ENCODE data around the gene SLC10A6. TPM values are rescaled to one million over a fixed set of nuclear protein-coding genes. Genes with fewer than 3 reads are reported as not detected.

Gene SLC10A6
- total RNA-seq, 1 experiment from 2014 or later: not detected

GRCh38 chr4:86894455-86894854 lies 45.3 kb upstream of the SLC10A6 start:
- no peak overlapping the region for H3K27ac ChIP-seq (ENCODE audit: low read length)
- no peaks in the 10 kb centered on the region for H3K9me3 ChIP-seq (ENCODE audit: control insufficient read depth, insufficient read depth, low read depth, low read length)
- H3K4me1 ChIP-seq (ENCODE audit: control insufficient read depth, insufficient read depth, low read length): peaks cover 2% of the 10 kb centered on the region; the same call in 1 of the 2 replicates
- TF ChIP-seq SIN3A (IDR thresholded peaks at IDR 0.05; ENCODE audit: borderline replicate concordance, insufficient read depth, low read depth, low read length) (no peak), TCF7L2 (IDR thresholded peaks at IDR 0.05; ENCODE audit: low read depth, low read length) (no peak), CTCF (IDR thresholded peaks at IDR 0.05) (no peak), POLR2AphosphoS5 (IDR thresholded peaks at IDR 0.05; ENCODE audit: low read depth, low read length) (no peak), REST (IDR thresholded peaks at IDR 0.05; ENCODE audit: insufficient read depth in 1 of 2, low read depth in 2 of 2, low read length in 1 of 2) (no peak)
- H3K27me3 ChIP-seq (ENCODE audit: control insufficient read depth, insufficient read depth, low read length): no peaks in the 10 kb centered on the region
- H3K4me3 ChIP-seq (ENCODE audit: low read depth in 2 of 2, low read length in 2 of 2): no peak overlapping the region
- DNase-seq (ENCODE audit: low read depth, low spot score) (no peak), ATAC-seq (no peak)
- no TSS peak for BruUV-seq (replicated peaks)
- intact Hi-C loops (cut with micrococcal nuclease; ENCODE audit: unreplicated experiment): no loop called here
- ChIA-PET POLR2A (no interaction called here), CTCF (interaction anchor here (1.2 to 1.4 kb wide), 2 partner anchors 396 to 399 kb away, joined by 4 to 5 read pairs; no protein-coding TSS in a partner anchor)
- H3K36me3 ChIP-seq (ENCODE audit: control insufficient read depth, insufficient read depth, low read length): no peaks in the 10 kb centered on the region
- in situ Hi-C loops (cut with HindIII; ENCODE audit: low pct_unique_long_range_greater_than_20kb, low sequenced_read_pairs): no loop called here

GRCh38 chr4:86893136-86893535 lies 44.0 kb upstream of the SLC10A6 start:
- ATAC-seq: no peak
- no peak for TF ChIP-seq CTCF (IDR thresholded peaks at IDR 0.05)
- no peak for TF ChIP-seq REST (IDR thresholded peaks at IDR 0.05; ENCODE audit: insufficient read depth in 1 of 2, low read depth in 2 of 2, low read length in 1 of 2)
- no peak for TF ChIP-seq TCF7L2 (IDR thresholded peaks at IDR 0.05; ENCODE audit: low read depth, low read length)
- no peak for TF ChIP-seq SIN3A (IDR thresholded peaks at IDR 0.05; ENCODE audit: borderline replicate concordance, insufficient read depth, low read depth, low read length)
- no peak for TF ChIP-seq POLR2AphosphoS5 (IDR thresholded peaks at IDR 0.05; ENCODE audit: low read depth, low read length)
- no peak overlapping the region for H3K4me3 ChIP-seq (ENCODE audit: low read depth in 2 of 2, low read length in 2 of 2)
- no peaks in the 10 kb centered on the region for H3K36me3 ChIP-seq (ENCODE audit: control insufficient read depth, insufficient read depth, low read length)
- intact Hi-C loops (cut with micrococcal nuclease; ENCODE audit: unreplicated experiment) (no loop called here), in situ Hi-C loops (cut with HindIII; ENCODE audit: low pct_unique_long_range_greater_than_20kb, low sequenced_read_pairs) (no loop called here)
- H3K9me3 ChIP-seq (ENCODE audit: control insufficient read depth, insufficient read depth, low read depth, low read length): no peaks in the 10 kb centered on the region
- POLR2A ChIA-PET: no interaction called here
- no TSS peak for BruUV-seq (replicated peaks)
- no peaks in the 10 kb centered on the region for H3K27me3 ChIP-seq (ENCODE audit: control insufficient read depth, insufficient read depth, low read length)
- DNase-seq (ENCODE audit: low read depth, low spot score): no peak
- H3K4me1 ChIP-seq (ENCODE audit: control insufficient read depth, insufficient read depth, low read length): peaks cover 2% of the 10 kb centered on the region; the same call in 1 of the 2 replicates
- CTCF ChIA-PET: no interaction called here
- no peak overlapping the region for H3K27ac ChIP-seq (ENCODE audit: low read length)
